ENCODE data around the gene ZNF835. TPM values are rescaled to one million over a fixed set of nuclear protein-coding genes. Genes with fewer than 3 reads are reported as not detected.

ZNF835 gene
- total and polyA plus RNA-seq, 10 of the 15 experiments (the other 5 are each of a cell fraction or from before 2014, with no cell fraction given), result not detected

DNA sequence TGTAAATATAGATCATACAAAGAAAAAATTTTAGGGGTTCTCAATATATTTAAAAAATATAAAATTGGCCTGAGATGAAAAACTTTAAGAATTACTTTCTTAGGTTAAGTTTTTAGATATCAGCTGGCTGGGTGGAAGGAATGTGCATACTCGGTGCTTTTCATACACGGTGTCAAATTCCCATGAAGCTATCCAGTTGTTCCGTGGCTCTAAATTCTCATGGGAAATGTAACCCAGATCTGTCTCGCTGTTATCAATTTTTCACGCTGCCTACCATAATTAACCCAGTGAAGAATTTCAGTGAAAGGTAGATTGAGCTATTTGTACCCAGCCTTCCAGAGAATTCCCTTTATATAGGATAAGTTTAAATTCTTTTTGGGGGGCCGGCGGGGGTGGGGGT, 11.6 kb upstream of the ZNF835 start:
- no peaks in the 10 kb centered on the region for H3K36me3 ChIP-seq (ENCODE audit: control insufficient read depth in 2 of 2, insufficient read depth in 2 of 2, low read length in 1 of 2)
- POLR2A ChIA-PET, result no interaction called here
- TF ChIP-seq, protein P1, sequence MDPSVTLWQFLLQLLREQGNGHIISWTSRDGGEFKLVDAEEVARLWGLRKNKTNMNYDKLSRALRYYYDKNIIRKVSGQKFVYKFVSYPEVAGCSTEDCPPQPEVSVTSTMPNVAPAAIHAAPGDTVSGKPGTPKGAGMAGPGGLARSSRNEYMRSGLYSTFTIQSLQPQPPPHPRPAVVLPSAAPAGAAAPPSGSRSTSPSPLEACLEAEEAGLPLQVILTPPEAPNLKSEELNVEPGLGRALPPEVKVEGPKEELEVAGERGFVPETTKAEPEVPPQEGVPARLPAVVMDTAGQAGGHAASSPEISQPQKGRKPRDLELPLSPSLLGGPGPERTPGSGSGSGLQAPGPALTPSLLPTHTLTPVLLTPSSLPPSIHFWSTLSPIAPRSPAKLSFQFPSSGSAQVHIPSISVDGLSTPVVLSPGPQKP (IDR thresholded peaks at IDR 0.05; ENCODE audit: low read depth, low read length), result no peak
- TF ChIP-seq RCOR1 (conservative IDR thresholded peaks at IDR 0.05; ENCODE audit: low read depth, low read length), result no peak
- no peak for TF ChIP-seq YBX1 (IDR thresholded peaks at IDR 0.05)
- TF ChIP-seq CHD4 (IDR thresholded peaks at IDR 0.05), result no peak
- no peak for TF ChIP-seq SMARCA5 (IDR thresholded peaks at IDR 0.05)
- TF ChIP-seq, protein P2, sequence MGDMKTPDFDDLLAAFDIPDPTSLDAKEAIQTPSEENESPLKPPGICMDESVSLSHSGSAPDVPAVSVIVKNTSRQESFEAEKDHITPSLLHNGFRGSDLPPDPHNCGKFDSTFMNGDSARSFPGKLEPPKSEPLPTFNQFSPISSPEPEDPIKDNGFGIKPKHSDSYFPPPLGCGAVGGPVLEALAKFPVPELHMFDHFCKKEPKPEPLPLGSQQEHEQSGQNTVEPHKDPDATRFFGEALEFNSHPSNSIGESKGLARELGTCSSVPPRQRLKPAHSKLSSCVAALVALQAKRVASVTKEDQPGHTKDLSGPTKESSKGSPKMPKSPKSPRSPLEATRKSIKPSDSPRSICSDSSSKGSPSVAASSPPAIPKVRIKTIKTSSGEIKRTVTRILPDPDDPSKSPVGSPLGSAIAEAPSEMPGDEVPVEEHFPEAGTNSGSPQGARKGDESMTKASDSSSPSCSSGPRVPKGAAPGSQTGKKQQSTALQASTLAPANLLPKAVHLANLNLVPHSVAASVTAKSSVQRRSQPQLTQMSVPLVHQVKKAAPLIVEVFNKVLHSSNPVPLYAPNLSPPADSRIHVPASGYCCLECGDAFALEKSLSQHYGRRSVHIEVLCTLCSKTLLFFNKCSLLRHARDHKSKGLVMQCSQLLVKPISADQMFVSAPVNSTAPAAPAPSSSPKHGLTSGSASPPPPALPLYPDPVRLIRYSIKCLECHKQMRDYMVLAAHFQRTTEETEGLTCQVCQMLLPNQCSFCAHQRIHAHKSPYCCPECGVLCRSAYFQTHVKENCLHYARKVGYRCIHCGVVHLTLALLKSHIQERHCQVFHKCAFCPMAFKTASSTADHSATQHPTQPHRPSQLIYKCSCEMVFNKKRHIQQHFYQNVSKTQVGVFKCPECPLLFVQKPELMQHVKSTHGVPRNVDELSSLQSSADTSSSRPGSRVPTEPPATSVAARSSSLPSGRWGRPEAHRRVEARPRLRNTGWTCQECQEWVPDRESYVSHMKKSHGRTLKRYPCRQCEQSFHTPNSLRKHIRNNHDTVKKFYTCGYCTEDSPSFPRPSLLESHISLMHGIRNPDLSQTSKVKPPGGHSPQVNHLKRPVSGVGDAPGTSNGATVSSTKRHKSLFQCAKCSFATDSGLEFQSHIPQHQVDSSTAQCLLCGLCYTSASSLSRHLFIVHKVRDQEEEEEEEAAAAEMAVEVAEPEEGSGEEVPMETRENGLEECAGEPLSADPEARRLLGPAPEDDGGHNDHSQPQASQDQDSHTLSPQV (IDR thresholded peaks at IDR 0.05), result no peak
- TF ChIP-seq POLR2AphosphoS2 (IDR thresholded peaks at IDR 0.05; ENCODE audit: low read depth, low read length), result no peak
- TF ChIP-seq, protein P3, sequence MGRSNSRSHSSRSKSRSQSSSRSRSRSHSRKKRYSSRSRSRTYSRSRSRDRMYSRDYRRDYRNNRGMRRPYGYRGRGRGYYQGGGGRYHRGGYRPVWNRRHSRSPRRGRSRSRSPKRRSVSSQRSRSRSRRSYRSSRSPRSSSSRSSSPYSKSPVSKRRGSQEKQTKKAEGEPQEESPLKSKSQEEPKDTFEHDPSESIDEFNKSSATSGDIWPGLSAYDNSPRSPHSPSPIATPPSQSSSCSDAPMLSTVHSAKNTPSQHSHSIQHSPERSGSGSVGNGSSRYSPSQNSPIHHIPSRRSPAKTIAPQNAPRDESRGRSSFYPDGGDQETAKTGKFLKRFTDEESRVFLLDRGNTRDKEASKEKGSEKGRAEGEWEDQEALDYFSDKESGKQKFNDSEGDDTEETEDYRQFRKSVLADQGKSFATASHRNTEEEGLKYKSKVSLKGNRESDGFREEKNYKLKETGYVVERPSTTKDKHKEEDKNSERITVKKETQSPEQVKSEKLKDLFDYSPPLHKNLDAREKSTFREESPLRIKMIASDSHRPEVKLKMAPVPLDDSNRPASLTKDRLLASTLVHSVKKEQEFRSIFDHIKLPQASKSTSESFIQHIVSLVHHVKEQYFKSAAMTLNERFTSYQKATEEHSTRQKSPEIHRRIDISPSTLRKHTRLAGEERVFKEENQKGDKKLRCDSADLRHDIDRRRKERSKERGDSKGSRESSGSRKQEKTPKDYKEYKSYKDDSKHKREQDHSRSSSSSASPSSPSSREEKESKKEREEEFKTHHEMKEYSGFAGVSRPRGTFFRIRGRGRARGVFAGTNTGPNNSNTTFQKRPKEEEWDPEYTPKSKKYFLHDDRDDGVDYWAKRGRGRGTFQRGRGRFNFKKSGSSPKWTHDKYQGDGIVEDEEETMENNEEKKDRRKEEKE (IDR thresholded peaks at IDR 0.05), result no peak
- no peak for TF ChIP-seq ESRRA (IDR thresholded peaks at IDR 0.05; ENCODE audit: low read length)
- no peak overlapping the region for H3K4me2 ChIP-seq (ENCODE audit: control insufficient read depth, insufficient read depth)
- no peak overlapping the region for H2AFZ ChIP-seq (ENCODE audit: control insufficient read depth, low read depth, low read length)
- in situ Hi-C loops (cut with MboI) (no loop called here), intact Hi-C loops (cut with micrococcal nuclease; ENCODE audit: unreplicated experiment) (no loop called here)
- no peaks in the 10 kb centered on the region for H4K20me1 ChIP-seq (ENCODE audit: control insufficient read depth, insufficient read depth)
- RAD21 ChIA-PET (ENCODE audit: unreplicated experiment), result no interaction called here
- no peak overlapping the region for H3K9ac ChIP-seq (ENCODE audit: control insufficient read depth, insufficient read depth, low read length)
- 25% methylated on average over 7 of the region's 7 CpGs for WGBS (ENCODE audit: insufficient coverage, insufficient replicate concordance, low lambda C conversion rate, missing lambda C conversion rate)
- FAIRE-seq (no peak), DNase-seq (ENCODE audit: low read depth, low spot score) (no peak), ATAC-seq (no peak)
- no peak overlapping the region for H3K27ac ChIP-seq (ENCODE audit: control insufficient read depth, insufficient read depth)
- CTCF ChIA-PET, result no interaction called here
- no peaks in the 10 kb centered on the region for H3K79me2 ChIP-seq (ENCODE audit: control insufficient read depth, insufficient read depth, low read length)
- no TSS peak for BruUV-seq (replicated peaks)
- no peaks in the 10 kb centered on the region for H3K4me1 ChIP-seq (ENCODE audit: control insufficient read depth, insufficient read depth, low read length)
- H3K4me3 ChIP-seq, result no peak overlapping the region
- SMC1A ChIA-PET (ENCODE audit: uncharacterized antibody, unreplicated experiment), result no interaction called here
- H3K9me3 ChIP-seq (replicated peaks; ENCODE audit: control insufficient read depth, insufficient read depth, low read length), result no peaks in the 10 kb centered on the region; the same call in 2 of the 3 replicates
- H3K27me3 ChIP-seq (replicated peaks in 1 of 2; ENCODE audit: control insufficient read depth in 2 of 2, insufficient read depth in 2 of 2, low read length in 1 of 2), result no peaks in the 10 kb centered on the region

Measured in GM12878 (cell line).